ENCODE data around the gene PRDM13.

DNA sequence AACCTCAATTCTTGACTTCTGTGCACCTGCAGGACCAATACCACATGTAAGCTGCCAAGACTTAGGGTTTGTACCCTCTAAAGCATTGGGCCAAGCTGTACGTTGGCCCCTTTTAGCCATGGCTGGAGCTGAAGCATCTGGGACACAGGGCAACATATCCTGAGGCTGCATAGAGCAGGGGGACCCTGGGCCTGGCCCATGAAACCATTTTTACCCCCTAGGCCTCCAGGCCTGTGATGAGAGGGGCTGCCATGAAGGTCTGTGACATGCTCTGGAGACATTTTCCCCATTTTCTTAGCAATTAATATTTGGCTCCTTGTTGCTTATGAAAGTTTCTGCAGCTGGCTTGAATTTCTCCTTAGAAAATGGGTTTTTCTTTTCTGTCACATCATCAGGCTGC is 31.0 kb downstream of the PRDM13 start:
- TF ChIP-seq, protein P1, sequence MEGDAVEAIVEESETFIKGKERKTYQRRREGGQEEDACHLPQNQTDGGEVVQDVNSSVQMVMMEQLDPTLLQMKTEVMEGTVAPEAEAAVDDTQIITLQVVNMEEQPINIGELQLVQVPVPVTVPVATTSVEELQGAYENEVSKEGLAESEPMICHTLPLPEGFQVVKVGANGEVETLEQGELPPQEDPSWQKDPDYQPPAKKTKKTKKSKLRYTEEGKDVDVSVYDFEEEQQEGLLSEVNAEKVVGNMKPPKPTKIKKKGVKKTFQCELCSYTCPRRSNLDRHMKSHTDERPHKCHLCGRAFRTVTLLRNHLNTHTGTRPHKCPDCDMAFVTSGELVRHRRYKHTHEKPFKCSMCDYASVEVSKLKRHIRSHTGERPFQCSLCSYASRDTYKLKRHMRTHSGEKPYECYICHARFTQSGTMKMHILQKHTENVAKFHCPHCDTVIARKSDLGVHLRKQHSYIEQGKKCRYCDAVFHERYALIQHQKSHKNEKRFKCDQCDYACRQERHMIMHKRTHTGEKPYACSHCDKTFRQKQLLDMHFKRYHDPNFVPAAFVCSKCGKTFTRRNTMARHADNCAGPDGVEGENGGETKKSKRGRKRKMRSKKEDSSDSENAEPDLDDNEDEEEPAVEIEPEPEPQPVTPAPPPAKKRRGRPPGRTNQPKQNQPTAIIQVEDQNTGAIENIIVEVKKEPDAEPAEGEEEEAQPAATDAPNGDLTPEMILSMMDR (IDR thresholded peaks at IDR 0.05), result no peak
- TF ChIP-seq POLR2A (IDR thresholded peaks at IDR 0.05), result no peak
